PC-3 (cell line): ENCODE data around the gene DMBX1.

Source experiments
- EZH2 ChIP-seq: fragments of 300-600 bp; sonication (generic); IDR thresholded peaks from one replicate; pipeline ENCODE4 v1.6.1; 2017; ENCODE audit warnings: antibody characterized with exemption, mild to moderate bottlenecking, low read length; ENCODE audit not compliant: unreplicated experiment
- EZH2phosphoT487 ChIP-seq: fragments of 300-600 bp; sonication (generic); IDR thresholded peaks from 2 replicates; pipeline ENCODE4 v1.6.1; 2018; ENCODE audit warnings: mild to moderate bottlenecking, antibody characterized with exemption, low read length, borderline replicate concordance
- TF ChIP-seq, protein P1 (sequence below): fragments of 300-600 bp; sonication (generic); conservative IDR thresholded peaks from 2 replicates; pipeline ENCODE4 v1.5.1; 2017; ENCODE audit warnings: antibody characterized with exemption, low read depth, mild to moderate bottlenecking, low read length

DNA sequence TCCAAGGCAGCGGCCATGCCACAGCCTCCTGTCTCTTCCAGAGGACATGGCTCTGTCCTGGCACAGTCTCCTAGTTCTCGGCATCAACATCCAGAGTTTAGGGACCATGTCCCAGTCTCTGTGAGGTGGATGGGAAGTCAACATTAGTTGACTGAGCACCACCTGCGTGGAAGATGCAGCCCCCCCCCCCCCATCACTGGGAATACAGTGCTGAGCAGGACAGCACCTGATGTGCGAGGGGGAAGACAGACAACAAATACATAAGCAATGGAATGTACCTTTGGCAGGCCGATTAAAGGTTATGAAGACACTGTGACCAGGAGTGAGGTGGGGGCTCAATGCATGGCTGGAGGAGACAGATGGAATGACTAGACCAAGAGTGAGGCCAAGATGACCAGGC is 35.2 kb downstream of the DMBX1 start:
- TF ChIP-seq, protein P1, sequence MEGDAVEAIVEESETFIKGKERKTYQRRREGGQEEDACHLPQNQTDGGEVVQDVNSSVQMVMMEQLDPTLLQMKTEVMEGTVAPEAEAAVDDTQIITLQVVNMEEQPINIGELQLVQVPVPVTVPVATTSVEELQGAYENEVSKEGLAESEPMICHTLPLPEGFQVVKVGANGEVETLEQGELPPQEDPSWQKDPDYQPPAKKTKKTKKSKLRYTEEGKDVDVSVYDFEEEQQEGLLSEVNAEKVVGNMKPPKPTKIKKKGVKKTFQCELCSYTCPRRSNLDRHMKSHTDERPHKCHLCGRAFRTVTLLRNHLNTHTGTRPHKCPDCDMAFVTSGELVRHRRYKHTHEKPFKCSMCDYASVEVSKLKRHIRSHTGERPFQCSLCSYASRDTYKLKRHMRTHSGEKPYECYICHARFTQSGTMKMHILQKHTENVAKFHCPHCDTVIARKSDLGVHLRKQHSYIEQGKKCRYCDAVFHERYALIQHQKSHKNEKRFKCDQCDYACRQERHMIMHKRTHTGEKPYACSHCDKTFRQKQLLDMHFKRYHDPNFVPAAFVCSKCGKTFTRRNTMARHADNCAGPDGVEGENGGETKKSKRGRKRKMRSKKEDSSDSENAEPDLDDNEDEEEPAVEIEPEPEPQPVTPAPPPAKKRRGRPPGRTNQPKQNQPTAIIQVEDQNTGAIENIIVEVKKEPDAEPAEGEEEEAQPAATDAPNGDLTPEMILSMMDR: no peak
- TF ChIP-seq EZH2 (no peak), EZH2phosphoT487 (no peak)
